ENCODE data around the gene UNC13D.
A peak's percentile ranks its signal among the peaks of the same experiment; 100 is the strongest.
"Not testable (repeated sequence)": the region's sequence is repeated elsewhere in the genome, so short reads cannot be mapped to it uniquely, and the experiment has no call there.

The UNC13D gene

DNA sequence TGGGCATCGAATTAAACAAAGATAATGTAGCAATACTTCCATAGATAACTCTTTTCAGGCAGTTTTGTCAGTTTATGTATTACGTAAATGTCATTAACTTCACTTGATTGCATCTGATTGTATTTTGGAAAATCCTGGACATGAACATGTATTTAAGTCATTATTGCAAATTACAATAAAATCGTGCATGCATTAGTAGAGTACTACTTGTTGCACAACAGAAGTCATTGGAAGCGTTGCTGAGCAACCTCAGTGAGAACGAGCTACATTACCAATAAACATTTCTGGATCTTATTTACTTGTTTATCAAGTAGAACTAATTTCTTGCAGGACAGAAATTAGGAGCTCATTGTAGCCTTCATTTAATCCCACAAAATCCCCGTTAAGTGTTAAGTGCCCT is 53.0 kb downstream of the UNC13D start:
- DNase-seq, result no peak

DNA sequence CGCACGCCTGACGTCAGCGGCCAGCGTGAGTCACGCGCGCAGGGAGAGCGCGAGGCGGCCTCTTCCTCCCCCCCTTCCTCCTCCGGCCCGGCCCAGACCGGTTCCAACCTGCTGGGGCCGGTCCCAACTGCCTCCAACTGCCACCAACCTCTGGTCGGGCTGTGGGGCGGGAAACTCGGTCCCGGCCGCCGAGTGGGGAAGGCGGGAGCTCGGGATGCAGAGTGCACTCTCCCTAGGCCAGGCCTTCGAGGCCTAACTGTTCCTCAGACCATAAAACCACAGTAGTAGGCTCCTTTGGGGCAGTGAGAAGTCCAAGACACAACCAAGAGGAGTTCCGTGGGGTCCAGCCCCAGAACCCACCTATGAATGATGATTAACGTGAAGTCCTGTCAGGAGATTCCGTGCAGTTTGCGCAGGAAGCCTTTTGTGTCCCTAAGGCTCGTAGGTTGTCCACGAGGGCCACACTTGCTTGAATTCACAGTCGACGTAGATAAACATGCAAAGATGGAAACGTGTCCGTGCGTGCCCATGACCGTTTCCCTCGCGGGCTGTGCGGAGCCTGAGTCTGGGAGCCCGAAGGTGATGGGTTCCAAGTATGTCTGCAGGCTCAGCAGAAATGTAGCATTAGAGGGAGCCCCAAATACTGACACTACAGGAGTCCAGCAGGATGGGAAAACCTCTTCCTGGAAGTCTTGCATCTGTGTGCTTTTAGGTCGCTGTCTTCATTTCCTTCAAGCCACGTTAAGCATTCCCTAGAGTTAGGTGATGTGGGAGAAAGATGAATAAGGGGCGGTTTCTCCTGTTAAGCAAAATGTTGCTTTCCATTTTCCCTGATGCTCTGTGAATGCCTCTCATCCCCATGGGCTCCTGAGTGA is 59.0 kb downstream of the UNC13D start:
- DNase-seq, result peak; percentile 93

- DNase-seq, result peak; percentile 99
Observed at GRCh38 chr17:75784473-75785015, 59.7 kb downstream of the UNC13D start, which contains the start of gene UNK. UNK (plus strand) TSS chr17:75784806; CDS start chr17:75784881, 75 bp downstream.

DNA sequence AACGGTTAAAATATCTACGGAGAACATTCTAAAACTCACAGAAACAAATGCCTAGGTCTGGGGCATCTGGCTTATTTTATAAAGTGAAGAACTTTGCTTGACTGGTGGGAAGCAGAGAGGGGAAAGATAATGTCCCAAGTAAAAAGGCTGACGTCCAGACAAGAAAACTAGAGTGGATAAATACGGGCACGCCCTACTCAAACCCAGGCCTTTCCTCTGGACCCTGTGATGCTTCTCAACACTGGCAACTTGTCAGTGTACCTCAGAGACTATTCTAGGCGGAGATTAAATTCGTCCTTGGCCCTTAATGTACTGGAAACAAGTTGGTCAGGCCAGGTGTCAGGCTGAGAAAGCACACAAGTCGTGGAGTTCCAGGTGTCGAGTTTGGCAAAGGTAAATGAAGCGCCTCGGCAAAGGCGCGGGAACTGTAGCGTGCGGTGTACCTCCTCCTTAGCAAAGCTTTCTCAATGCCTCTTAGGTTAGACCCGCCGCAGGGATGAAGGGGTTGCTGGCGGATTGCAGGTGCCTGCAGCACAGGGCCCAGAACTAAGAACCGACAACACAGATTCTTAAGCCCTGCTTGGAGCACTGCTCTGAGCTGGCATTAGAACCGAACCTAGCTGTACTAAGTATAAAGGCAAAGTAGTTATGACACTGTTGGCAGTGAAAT is 60.3 kb downstream of the UNC13D start:
- peak; percentile 26 for DNase-seq

DNA sequence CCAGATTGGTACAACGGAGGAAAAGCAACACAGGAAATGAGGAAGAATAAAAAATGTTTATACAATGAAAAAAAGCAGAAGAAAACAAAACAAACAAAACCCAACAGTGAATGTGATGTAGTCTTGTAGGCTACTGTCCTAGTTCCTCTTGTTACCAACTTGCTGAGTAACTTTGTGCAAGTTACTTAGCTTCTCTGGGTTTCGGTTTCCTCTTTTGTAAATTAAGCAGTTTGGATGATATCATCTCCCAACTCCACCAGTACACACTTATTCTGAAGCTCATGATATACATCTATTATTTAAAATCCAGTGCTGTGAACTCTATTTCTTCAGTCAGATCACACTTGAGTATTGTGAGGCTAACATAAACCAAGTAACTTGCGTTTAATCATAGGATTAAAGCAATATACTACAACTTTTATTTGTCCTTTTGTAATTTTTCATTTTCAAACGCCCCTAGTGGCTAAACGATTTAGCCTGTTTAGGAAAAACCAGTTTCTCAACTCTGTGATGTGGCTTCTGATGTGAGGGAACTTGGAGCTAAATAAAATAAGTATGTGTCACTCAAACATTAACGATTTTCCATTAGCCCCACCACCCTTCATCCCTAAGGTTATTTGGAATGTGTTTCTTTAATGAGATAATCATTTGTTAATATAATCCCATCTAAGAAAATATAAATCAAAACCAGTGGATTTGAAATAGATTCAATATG is 61.0 kb downstream of the UNC13D start:
- peak; percentile 81 for DNase-seq

DNA sequence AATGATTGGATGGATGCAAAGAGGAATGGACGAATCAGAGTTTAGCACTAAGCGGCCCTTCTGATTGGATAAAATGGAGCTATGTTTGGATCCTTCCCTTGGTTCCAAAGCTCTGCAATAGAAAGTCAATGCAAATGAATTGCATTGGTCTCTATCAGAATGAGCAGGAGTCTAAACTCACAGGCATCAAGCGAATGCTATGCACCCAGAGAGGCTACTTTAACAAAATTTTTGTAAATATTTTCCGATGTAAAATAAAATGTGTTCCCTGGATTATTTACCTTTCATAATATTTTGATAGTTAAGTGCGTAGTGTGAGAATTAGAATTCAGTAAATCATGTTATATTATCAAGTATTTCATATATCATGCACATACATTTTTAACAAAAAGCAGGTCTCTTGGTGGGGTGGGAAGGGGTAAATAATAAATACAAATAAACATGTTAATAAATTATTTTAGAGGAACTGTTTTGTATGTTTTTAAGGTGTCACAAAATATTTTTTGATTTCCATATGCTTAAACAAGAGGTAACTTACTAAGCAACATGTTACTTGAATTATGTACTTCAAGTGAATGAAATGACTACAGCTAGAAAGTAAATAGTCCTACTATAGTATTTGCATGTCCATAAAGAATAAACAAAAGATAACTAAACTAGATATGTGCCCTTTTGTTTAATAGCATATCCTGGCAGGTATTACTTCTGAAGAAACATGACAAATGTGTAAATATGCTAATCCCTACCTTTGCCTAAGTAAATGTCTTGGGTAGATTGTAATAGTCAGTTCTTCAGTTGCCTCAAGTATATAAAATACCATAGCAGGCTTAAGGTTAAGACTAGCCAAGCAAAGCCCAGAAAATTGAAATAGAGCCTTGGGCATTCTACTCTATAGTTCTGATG is 64.0 kb downstream of the UNC13D start:
- no peak for DNase-seq

DNA sequence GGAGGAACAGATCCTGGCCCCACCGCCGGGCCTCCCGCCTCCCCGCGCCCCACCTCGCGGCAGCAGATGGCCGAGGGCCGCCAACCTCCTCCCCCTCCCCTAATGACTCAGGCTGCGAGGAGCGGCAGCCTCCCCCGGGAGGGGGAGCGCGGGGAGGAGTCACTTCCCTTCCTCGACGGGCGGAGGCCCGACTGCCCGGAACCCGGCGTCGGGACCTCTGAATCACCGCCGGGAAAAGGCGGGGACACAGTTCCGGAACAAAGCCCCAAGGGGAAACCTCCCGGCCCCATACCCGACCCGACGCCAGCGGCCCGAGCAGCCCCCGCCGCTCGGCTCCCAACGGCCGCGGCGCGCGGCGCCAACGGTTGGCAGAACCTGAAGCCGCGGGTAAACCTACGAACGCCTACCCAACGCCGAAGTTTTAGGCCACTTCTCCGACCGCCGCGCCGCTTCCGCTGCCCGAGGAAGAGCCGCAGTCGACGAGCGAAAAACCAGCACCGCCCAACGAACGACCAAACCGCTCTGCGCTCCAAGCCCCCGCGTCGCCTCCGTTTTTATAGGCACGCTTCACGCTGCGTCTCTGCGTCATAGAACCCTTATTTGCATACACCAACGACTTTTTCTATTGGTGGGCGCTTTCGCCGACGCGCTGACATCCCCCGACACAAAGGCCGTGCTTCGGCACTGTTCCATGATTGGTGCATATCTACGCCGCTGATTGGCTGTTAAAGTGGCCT is 64.8 kb downstream of the UNC13D start:
- DNase-seq, result peak; percentile 100

- peak; percentile 73 for DNase-seq
Observed at GRCh38 chr17:75778861-75779249, 65.3 kb downstream of the UNC13D start.

DNA sequence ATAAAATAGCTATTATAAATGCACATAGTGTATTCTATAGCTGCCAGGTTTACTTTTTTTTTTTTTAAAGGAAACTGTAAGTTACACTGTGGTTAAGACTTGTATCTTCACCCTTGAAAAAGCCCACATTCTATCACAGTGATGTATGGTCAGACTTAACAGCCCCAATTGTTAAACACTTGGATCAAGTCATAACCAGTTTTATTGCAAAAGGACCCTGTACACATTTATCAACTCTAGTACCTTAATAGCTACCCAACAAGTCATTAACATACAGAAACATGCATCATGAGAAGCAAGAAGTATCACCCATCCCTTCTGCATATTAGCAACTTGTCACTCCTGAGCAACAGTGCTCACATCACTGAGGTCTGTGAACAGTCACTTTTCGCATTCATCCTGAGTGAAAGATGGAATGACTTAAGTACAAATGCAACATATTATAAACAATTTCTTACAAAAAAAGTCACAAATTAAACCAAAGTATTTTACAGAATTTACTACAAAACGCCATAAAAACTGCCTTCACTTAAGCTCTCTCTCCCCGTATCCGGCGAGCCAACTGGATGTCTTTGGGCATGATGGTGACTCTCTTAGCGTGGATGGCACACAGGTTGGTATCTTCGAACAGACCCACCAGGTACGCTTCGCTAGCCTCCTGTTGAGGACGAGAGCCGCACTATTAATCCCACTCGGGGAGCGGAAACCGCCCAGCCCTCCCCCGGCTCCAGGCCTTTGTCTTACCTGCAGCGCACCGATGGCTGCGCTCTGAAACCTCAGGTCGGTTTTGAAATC is 65.9 kb downstream of the UNC13D start:
- not testable (repeated sequence) for DNase-seq

- DNase-seq, result no peak
Observed at GRCh38 chr17:75777296-75777922, 66.8 kb downstream of the UNC13D start.
